DOHH2 (cell line): ENCODE data around the gene HACD3.

Experiments used
- EZH2phosphoT487 ChIP-seq: fragments of 200-600 bp; sonication (generic); IDR thresholded peaks from 2 replicates; pipeline ENCODE4 v1.6.1; 2017; ENCODE audit warnings: borderline replicate concordance, mild to moderate bottlenecking, antibody characterized with exemption, low read length, moderate library complexity, mixed read lengths
- TF ChIP-seq, protein P1 (sequence below): fragments of 200-600 bp; sonication (generic); IDR thresholded peaks from one replicate; pipeline ENCODE4 v1.5.1; 2014; ENCODE audit warnings: antibody characterized with exemption, mild to moderate bottlenecking, low read depth, low read length; ENCODE audit not compliant: poor library complexity, severe bottlenecking

- TF ChIP-seq, protein P1, sequence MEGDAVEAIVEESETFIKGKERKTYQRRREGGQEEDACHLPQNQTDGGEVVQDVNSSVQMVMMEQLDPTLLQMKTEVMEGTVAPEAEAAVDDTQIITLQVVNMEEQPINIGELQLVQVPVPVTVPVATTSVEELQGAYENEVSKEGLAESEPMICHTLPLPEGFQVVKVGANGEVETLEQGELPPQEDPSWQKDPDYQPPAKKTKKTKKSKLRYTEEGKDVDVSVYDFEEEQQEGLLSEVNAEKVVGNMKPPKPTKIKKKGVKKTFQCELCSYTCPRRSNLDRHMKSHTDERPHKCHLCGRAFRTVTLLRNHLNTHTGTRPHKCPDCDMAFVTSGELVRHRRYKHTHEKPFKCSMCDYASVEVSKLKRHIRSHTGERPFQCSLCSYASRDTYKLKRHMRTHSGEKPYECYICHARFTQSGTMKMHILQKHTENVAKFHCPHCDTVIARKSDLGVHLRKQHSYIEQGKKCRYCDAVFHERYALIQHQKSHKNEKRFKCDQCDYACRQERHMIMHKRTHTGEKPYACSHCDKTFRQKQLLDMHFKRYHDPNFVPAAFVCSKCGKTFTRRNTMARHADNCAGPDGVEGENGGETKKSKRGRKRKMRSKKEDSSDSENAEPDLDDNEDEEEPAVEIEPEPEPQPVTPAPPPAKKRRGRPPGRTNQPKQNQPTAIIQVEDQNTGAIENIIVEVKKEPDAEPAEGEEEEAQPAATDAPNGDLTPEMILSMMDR: no peak
- no peak for TF ChIP-seq EZH2phosphoT487
Measured at GRCh38 chr15:65512807-65513416, 17.4 kb upstream of the HACD3 start.
